Stimulated activated CD4-positive, alpha-beta T cell treated with anti-CD3 and anti-CD28 coated beads, Interleukin-1b, Interleukin-23, amount 100 ng/mL, for 24 hours (primary cell): ENCODE data around the gene CERS5.

Experiments
- DNase-seq, 4 experiments: peaks; one replicate each; pipeline ENCODE4 v3.0.0-alpha.2; 2020; ENCODE audit warnings: low read depth in 4 of 4, low spot score in 1 of 4

CERS5 gene

DNA sequence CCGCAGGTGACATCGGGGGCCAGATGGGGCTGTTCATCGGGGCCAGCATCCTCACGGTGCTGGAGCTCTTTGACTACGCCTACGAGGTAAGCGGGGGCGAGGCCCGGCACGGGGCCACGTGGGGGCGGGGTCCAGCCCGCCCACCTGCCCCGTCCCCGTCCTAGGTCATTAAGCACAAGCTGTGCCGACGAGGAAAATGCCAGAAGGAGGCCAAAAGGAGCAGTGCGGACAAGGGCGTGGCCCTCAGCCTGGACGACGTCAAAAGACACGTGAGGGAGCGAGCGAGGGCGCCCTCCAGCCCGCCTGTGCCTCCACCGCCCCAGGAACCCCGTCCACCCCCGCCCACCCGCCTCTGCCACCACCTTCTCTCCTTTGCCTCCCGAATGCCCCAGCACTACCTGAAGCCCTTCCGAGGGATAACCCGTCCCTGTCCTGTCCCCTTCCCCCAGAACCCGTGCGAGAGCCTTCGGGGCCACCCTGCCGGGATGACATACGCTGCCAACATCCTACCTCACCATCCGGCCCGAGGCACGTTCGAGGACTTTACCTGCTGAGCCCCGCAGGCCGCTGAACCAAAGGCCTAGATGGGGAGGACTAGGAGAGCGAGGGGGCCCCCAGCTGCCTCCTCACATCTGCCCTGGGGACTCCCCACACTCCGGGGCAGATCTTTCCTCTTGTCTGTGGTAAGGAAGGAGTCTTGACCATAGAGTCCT is 85.9 kb downstream of the CERS5 start:
- DNase-seq = no peak

DNA sequence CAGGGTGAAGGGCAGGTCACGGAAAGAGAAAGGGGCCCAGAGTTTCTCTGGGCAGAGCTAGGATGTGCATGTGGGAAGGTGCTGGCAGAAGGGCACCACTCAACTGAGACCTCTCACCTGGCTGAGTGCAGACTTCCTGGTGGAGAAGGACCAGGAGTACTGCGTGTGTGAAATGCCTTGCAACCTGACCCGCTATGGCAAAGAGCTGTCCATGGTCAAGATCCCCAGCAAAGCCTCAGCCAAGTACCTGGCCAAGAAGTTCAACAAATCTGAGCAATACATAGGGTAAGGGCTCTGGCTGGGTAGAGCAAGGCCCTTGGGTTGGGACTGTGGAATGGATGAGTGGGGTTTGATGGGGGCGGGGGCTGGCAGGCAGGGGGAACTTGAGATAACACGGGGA is 87.4 kb downstream of the CERS5 start:
- DNase-seq = no peak
